ENCODE measurements around the gene CASD1.

GRCh38 chr7:94578614-94579013 is 69.0 kb downstream of the CASD1 start:
- TF ChIP-seq POLR2A (IDR thresholded peaks at IDR 0.05) (no peak), EP300 (IDR thresholded peaks at IDR 0.05) (no peak)
- TF ChIP-seq, protein P1, sequence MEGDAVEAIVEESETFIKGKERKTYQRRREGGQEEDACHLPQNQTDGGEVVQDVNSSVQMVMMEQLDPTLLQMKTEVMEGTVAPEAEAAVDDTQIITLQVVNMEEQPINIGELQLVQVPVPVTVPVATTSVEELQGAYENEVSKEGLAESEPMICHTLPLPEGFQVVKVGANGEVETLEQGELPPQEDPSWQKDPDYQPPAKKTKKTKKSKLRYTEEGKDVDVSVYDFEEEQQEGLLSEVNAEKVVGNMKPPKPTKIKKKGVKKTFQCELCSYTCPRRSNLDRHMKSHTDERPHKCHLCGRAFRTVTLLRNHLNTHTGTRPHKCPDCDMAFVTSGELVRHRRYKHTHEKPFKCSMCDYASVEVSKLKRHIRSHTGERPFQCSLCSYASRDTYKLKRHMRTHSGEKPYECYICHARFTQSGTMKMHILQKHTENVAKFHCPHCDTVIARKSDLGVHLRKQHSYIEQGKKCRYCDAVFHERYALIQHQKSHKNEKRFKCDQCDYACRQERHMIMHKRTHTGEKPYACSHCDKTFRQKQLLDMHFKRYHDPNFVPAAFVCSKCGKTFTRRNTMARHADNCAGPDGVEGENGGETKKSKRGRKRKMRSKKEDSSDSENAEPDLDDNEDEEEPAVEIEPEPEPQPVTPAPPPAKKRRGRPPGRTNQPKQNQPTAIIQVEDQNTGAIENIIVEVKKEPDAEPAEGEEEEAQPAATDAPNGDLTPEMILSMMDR (IDR thresholded peaks at IDR 0.05) = no peak

All from tibial nerve (tissue), 4 donors.